C4-2B (cell line): ENCODE data around the gene PACRG.

Source experiments
- H3K27ac ChIP-seq: fragments of 450-650 bp; 2 replicates; pipeline ENCODE4 v1.5.1; 2017
- ZFX ChIP-seq: fragments of 450-650 bp; IDR thresholded peaks from 2 replicates; pipeline ENCODE4 v1.6.1; 2017
- TF ChIP-seq, protein P1 (sequence below): fragments of 450-650 bp; conservative IDR thresholded peaks from 2 replicates; pipeline ENCODE4 v1.5.1; 2017; ENCODE audit warnings: mild to moderate bottlenecking

PACRG gene

DNA sequence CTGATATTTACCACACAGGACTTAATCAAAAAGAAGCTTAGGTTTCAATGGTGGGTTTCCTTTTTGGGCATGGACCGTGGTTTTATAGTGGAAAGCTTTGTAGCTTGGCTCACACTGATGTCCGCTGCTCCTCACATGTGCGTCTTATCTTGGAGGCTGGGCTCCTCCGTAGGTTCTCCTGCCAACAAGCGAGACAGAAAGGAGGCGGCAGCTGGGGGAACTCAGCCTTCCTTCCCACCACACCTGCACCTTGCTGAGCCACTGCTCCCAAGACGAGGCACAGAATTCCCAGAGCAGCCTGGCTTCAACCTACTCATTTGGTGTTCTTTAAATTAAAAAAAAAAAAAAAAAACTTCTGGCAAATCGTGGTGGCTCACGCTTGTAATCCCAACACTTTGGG is 451.3 kb downstream of the PACRG start:
- TF ChIP-seq, protein P1, sequence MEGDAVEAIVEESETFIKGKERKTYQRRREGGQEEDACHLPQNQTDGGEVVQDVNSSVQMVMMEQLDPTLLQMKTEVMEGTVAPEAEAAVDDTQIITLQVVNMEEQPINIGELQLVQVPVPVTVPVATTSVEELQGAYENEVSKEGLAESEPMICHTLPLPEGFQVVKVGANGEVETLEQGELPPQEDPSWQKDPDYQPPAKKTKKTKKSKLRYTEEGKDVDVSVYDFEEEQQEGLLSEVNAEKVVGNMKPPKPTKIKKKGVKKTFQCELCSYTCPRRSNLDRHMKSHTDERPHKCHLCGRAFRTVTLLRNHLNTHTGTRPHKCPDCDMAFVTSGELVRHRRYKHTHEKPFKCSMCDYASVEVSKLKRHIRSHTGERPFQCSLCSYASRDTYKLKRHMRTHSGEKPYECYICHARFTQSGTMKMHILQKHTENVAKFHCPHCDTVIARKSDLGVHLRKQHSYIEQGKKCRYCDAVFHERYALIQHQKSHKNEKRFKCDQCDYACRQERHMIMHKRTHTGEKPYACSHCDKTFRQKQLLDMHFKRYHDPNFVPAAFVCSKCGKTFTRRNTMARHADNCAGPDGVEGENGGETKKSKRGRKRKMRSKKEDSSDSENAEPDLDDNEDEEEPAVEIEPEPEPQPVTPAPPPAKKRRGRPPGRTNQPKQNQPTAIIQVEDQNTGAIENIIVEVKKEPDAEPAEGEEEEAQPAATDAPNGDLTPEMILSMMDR: no peak
- no peak for TF ChIP-seq ZFX
- H3K27ac ChIP-seq: no peak overlapping the region

DNA sequence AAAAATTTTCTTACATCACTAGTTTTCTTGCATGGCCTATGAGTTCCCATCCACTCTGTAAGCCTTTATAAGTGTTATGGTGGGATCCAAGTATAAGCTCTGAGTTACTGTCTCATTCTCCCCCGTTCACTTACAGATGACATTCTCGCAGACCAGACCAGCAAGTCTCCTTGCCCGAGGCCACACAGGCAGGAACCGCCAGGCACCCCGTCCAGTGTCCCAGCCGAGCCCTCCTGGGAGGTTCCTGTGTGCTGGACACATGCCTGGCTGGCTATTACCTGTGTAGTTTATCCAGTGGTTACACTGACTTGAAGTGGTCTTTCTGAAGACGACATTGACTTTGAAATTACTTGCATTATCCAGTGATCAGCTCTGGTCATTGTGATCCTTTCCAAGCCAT is 451.9 kb downstream of the PACRG start:
- H3K27ac ChIP-seq: no peak overlapping the region
- TF ChIP-seq, protein P1: no peak
- TF ChIP-seq ZFX: no peak

DNA sequence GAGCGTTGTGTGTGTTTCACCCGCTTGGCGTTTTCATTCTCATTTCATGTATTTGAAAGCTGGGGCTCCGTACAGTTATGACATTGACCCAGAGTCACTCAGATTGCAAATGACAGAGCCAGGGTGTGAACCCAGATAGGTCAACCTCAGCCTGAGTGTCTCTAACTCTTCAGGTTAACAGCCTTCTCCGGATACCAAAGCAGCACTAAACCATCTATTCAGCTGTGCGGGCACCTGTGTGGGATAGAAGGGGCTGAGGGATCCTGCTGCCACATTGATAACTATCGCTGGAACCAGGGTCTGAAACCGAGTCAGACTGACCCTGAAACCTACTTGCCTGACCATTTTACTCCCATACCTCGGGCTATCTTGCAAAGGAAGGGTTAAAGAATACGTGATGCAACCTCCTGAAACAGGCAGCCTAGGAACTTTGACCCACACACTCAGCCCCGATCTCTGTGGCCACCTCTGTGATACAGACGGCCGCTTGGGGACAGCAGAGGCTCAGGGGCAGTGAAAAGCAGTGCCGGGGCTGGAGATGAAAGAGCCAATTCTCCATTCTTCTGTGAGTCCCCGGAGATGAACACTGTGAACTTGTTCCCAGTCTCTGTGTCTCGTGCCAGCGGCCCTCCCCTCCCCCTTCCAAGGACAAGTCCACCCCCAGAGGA is 453.2 kb downstream of the PACRG start:
- H3K27ac ChIP-seq: no peak overlapping the region

DNA sequence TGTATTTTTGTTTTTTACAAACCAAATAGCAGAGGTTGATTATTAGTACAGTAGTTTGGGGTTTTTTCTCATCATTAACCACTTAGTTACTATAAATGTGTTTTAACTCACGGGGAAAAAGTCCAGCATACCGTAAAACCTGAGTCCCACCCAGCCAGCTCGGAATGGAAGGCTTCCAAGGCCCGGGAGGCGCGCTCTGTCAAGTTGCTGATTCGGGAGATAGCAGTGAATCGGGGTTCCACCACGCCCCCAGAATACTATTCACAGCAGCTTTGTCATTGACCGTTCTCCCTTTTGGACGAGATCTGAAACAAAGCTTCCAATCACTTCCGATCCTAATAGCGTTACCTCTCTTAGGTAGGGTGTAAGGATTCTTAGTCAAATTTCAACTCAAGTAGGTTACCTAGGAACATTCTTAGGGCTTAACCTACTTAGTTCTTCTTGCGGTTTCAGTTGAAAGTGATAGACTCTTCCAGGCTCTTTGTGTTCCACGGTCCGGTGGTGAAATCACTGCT is 453.9 kb downstream of the PACRG start:
- TF ChIP-seq, protein P1: no peak
- TF ChIP-seq ZFX: no peak
- no peak overlapping the region for H3K27ac ChIP-seq

More for the DNA sequence above, 453.2 kb downstream of the PACRG start:
- TF ChIP-seq, protein P1: peak; percentile 80
- TF ChIP-seq ZFX: no peak

DNA sequence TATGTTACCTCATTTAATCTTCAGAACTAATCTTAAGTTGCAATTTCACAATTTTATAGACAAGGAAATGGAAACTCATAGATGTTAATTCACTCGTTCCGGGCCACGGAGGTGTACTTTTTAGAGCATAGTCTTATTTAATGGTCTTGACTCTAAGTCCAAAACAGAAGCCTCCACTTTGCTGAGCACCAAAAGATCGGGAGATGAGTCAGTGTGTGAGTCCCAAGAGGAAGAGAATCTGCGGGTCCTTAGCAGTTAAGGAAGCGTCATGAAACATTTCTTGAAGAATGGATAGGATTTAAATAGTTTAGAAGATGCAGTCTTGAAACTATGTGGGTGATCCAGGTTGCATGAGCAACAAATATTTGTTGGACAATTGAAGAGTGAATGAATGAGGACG is 454.9 kb downstream of the PACRG start:
- no peak overlapping the region for H3K27ac ChIP-seq
- no peak for TF ChIP-seq ZFX
- TF ChIP-seq, protein P1: no peak

DNA sequence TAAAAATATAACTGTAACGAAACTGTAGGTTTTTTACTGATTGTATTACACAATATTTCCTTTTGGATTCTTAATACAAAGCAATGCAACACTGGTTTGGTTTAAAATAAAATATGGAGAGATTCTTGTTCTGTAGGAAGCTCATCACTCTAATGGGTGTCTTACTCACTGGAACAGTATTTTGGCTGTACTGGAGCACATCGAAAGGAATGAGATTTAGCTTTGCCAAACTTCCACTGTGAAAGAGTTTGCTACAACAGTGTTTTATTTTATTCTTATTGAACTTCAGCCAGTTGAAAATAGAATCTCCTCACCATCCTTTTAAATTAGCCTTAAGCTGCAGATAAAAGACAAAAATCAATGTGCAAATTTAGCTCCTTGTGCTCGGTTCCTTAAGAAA is 456.0 kb downstream of the PACRG start:
- TF ChIP-seq, protein P1: no peak
- no peak for TF ChIP-seq ZFX
- no peak overlapping the region for H3K27ac ChIP-seq

DNA sequence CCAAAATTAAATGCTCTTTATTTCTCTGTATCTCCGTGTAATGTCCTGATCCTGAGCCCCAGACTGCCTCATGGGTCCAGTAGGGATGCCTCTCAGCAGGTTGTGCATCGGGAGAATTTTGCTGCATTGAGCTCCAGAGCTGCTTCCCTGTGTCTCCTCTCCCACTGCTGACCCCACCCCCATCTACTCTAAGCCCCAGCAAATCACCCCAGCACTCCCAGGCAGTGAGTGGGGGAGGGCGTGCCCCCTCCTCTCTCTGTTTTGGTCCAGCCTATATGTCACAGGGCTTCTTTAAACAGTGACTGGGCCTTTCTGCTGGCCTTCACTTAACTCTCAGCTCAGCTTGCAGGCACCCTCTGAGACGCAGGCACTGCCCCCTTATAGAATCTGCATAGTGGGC is 458.0 kb downstream of the PACRG start:
- no peak overlapping the region for H3K27ac ChIP-seq
- TF ChIP-seq, protein P1: no peak
- TF ChIP-seq ZFX: no peak
